Upper lobe of left lung (tissue), 4 donors: ENCODE results near the gene DLD.
"Not testable (repeated sequence)": the region's sequence is repeated elsewhere in the genome, so short reads cannot be mapped to it uniquely, and the experiment has no call there.

Experiments
- EP300 ChIP-seq, 4 donors: sonication (generic); formaldehyde crosslinking; IDR thresholded peaks; one replicate each; pipeline ENCODE4 v1.5.1; 2017; ENCODE audit warnings: antibody characterized with exemption in 4 of 4, control low read depth in 2 of 4
- POLR2A ChIP-seq, 4 donors: fragments of 450-650 bp; IDR thresholded peaks; one replicate each; pipeline ENCODE4 v1.5.1; 2016 to 2017; ENCODE audit warnings: antibody characterized with exemption in 4 of 4, mild to moderate bottlenecking in 2 of 4
- TF ChIP-seq, protein P1 (sequence below), 6 experiments: fragments of 450-650 bp in 4 of 6; fragments of 200-600 bp in 2 of 6; sonication (generic) in 2 of 6; IDR thresholded peaks; one replicate each; pipeline ENCODE4 v1.5.1; 2016 to 2019; ENCODE audit warnings: antibody characterized with exemption in 6 of 6

DNA sequence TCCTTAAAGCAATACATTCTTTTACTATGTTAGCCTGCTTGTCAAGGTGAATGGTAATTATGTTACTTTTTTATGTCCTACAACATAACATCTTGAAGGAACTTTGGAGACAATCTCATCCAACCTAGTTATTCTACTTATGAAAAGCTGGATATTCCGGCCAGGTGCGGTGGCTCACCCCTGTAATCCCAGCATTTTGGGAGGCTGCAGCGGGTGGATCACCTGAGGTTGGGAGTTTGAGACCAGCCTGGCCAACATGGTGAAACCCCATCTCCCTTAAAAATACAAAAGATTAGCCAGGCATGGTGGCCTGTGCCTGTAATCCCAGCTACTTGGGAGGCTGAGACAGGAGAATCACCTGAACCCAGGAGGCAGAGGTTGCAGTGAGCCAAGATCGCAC is 66.0 kb downstream of the DLD start:
- TF ChIP-seq POLR2A, EP300 (IDR thresholded peaks at IDR 0.05): not testable (repeated sequence)
- TF ChIP-seq, protein P1, sequence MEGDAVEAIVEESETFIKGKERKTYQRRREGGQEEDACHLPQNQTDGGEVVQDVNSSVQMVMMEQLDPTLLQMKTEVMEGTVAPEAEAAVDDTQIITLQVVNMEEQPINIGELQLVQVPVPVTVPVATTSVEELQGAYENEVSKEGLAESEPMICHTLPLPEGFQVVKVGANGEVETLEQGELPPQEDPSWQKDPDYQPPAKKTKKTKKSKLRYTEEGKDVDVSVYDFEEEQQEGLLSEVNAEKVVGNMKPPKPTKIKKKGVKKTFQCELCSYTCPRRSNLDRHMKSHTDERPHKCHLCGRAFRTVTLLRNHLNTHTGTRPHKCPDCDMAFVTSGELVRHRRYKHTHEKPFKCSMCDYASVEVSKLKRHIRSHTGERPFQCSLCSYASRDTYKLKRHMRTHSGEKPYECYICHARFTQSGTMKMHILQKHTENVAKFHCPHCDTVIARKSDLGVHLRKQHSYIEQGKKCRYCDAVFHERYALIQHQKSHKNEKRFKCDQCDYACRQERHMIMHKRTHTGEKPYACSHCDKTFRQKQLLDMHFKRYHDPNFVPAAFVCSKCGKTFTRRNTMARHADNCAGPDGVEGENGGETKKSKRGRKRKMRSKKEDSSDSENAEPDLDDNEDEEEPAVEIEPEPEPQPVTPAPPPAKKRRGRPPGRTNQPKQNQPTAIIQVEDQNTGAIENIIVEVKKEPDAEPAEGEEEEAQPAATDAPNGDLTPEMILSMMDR (IDR thresholded peaks at IDR 0.05), result not testable (repeated sequence)
